Urothelium cell line (cell line): ENCODE data around the gene UVSSA.
A peak's percentile ranks its signal among the peaks of the same experiment; 100 is the strongest.
"Not testable (repeated sequence)": the region's sequence is repeated elsewhere in the genome, so short reads cannot be mapped to it uniquely, and the experiment has no call there.

Source experiments
- DNase-seq: peaks from one replicate; pipeline ENCODE4 v3.0.0; 2011; ENCODE audit warnings: low spot score, mixed read lengths
- FAIRE-seq: peaks from 2 replicates; lab custom pipeline; 2011; peaks lifted over from hg19 to GRCh38; lab: Jason Lieb, UNC

Gene UVSSA

DNA sequence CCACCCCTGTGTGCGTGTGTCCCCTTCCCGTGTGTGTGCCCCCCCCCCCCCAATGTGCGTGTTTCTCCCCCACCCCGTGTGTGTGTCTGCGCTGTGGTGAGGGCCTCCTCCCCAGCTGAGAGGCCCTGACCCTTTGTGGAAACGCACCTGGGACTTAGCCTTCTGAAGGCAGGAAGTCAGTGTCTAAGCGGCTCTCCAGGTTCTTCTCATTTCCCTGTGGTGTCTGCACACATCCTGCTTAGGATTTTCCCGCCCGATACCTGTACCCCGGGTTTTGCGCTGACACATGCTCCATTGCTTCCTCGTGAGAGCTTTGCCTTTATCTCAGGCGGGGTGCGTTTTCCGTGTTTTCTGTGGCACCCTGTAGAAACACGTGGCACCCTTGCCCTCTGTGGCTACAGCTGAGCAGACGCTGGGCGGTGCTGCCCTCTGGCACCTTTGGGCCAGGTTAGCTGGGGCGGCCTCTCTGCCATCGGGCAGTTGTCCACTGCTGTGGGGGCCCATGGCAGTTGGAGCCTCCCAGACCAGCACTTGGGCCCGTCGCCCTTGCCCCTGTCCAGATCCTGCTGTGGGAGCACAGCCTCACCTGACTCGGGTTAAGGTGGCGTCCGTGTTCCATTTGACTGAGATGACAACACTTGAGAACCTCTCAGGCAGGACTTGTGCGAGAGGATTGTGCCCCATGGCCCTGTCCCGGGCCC, 31.0 kb upstream of the UVSSA start:
- FAIRE-seq, result no peak

DNA sequence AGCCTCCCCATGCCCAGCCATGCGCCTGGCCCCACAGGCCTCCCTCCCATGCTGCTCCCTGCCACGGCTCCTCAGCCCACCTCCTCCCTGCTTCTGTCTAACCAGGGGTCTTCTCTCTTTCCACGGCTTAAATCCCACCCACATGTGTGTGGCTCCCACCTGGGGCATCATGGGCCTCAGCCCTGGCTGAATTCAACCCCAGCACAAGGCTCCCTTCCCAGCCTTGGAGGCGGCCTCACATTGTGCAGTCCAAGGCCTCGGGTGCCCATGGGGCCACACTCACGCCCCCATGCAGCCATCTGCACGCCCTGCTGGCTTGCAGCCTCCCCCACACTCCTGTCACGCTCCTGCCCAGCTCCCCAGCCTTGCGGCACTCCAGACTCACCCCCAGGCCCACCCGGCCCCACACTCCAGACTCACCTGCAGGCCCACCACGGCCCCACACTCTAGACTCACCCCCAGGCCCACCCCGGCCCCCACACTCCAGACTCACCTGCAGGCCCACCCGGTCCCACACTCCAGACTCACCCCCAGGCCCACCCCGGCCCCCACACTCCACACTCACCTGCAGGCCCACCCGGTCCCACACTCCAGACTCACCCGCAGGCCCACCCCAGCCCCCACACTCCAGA, 30.4 kb upstream of the UVSSA start:
- DNase-seq (no peak), FAIRE-seq (no peak)

More for the DNA sequence above, 31.0 kb upstream of the UVSSA start:
- DNase-seq, result no peak

GRCh38 chr4:1317177-1318045, 29.6 kb upstream of the UVSSA start:
- DNase-seq (no peak), FAIRE-seq (peak; percentile 84)

GRCh38 chr4:1318046-1318375, 29.0 kb upstream of the UVSSA start:
- FAIRE-seq (no peak), DNase-seq (no peak)

GRCh38 chr4:1318488-1319213, 28.4 kb upstream of the UVSSA start:
- FAIRE-seq, result no peak

DNA sequence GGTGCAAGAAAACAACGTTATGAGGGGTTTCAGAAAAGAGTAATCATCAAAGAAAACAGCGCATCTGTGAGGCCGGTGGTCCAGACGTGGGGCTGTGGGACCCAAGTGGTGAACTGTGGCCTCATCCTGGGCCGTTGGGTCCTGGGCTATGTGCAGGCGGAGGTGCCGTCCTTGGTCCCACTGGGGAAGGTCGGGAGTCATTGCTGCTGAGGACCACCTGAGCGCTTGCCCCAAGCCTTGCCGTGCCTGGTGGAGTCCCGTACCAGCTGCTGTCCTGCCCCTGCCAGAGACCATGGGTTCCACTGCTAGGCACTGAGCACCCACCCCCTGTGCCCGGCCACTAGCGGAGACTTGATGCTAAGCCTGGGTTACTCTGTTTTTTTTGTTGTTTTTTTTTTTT, 25.5 kb upstream of the UVSSA start:
- DNase-seq, result no peak
- no peak for FAIRE-seq

More at GRCh38 chr4:1318488-1319213, 28.4 kb upstream of the UVSSA start:
- DNase-seq, result no peak

DNA sequence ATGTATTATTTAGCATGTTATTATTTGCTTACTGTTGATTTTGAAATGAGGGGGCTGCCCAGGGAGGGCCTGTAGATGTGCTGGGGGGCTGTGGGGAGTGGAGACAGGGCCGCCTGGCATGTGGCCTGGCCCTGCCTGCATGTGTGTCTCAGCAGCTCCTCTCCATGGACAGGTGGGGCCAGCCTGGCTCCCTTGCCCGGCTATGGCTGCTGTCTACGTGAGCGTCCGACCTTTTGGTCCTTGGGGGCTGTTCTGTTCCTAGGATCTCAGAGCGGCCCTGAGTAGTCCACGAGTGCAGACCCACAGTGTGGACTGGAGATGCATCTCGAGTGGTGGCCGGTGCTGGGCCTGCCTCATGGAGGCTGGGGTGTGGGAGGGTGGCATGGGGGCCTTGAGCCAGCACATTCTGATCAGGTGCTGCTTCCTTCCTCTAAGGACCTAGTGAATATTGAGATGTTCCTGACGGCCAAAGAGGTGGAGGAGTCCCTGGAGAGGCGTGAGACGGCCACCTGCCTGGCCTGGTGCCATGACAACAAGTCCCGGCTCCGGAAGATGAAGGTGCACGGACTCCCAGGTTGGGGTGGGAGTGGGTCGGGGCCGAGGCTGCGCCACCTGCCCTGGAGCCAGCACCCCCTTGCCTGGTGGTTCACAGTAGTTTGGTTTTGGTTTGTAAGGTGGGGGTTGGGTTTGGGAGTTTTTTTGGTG, 24.9 kb upstream of the UVSSA start:
- no peak for DNase-seq
- no peak for FAIRE-seq

DNA sequence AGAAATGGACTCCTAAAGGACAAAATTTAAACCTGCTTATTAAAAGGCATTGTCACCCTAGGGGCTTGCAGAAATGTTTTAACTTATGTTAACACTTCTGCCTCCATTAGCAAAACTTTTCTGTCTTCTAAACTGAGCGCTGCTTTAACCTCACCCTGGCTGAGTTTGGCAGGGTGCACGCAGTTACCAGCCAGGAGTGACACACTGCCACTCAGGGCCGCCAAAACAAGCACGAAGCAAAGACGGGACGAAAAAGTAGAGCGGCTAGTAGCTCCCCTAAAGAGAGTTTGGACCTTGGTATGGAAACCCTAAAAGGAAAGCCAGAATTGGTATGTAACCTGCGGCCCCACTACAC, 23.8 kb upstream of the UVSSA start:
- DNase-seq (no peak), FAIRE-seq (no peak)

DNA sequence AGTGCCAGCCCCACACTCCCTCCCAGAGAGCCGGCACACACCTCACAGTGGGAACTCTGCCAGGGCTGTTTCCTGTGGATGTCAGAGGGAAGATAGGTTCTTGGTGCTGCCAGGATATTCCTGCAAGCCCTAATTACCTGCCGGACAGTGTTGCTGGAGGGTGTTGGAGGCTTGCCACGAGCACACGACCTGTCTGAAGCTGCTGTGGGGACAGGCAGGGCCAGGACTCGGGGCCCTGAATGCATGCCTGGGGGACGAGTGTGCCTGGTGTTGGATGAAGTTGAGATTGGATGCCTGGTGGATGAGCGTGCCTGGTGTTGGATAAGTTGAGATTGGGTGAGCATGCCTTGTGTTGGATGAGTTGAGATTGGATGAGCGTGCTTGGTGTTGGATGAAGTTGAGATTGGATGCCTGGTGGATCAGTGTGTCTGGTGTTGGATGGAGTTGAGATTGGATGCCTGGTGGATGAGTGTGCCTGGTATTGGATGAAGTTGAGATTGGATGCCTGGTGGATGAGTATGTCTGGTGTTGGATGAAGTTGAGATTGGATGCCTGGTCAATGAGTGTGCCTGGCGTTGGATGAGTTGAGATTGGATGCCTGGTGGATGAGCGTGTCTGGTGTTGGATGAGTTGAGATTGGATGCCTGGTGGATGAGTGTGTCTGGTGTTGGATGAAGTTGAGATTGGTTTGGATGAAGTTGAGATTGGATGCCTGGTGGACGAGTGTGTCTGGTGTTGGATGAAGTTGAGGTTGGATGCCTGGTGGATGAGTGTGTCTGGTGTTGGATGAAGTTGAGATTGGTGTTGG, 23.2 kb upstream of the UVSSA start:
- peak; percentile 33 for DNase-seq
- peak; percentile 88 for FAIRE-seq

DNA sequence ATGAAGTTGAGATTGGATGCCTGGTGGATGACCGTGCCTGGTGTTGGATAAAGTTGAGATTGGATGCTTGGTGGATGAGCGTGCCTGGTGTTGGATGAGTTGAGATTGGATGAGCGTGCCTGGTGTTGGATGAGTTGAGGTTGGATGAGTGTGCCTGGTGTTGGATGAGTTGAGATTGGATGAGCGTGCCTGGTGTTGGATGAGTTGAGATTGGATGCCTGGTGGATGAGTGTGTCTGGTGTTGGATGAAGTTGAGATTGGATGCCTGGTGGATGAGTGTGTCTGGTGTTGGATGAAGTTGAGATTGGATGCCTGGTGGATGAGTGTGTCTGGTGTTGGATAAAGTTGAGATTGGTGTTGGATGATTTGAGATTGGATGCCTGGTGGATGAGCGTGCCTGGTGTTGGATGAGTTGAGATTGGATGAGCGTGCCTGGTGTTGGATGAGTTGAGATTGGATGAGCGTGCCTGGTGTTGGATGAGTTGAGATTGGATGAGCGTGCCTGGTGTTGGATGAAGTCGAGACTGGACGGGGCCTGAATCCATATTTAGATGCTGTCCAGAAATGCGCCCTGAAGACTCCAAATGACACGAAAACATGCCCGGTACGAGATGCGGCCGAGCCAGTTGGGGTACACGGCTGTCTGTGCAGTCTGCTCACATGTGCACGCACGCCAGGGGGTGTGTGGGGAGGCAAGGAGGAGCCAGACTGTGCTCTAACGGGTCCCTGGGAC, 22.4 kb upstream of the UVSSA start:
- FAIRE-seq, DNase-seq: not testable (repeated sequence)

- DNase-seq (no peak), FAIRE-seq (no peak)
Observed at GRCh38 chr4:1325176-1325480, 21.9 kb upstream of the UVSSA start.

DNA sequence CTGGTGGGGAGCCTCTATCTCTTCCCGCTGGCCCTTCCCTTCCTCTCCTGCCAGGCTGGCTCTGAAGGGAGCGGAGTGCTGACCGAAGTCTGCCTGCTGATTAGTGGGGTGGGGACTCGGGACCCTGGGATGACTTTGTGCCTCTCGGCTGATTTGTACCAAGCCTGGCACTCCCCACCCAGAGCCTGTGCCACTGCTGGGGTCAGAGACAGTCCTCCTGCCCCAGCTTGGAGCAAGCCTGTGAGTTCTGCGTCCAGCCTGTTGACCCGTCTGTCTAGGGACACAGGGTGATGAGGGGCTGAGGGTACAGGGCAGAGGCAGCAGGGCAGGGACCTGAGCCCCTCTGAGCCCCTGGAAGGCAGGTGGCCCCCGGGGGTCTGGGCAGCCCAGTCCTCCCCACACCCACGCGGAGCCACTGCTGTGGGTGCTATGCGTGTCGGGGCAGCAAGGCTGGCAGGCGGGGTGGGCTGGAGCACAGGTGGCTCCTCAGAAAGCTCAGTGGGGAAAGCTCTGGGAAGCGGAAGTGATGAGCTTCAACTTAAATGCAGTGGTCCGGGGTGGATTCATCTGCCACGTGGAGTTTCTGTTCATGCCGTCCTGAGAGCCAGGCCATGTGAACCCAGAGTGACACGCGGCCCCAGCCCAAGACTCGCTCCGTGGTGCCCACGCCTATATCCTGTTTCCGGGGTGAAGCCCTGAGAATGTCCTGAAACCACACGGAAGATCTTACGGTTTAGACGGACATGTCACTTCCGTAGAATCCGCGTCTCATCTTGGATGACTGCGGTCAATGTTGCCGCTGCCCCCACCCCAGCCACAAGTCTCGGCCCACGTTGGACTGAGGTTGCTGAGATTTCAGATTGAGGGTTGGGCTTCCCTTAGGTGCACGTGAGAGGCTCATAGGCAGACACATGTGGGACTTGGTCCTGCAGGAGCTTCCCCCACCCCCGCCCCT, 21.1 kb upstream of the UVSSA start:
- FAIRE-seq, result no peak
- no peak for DNase-seq

DNA sequence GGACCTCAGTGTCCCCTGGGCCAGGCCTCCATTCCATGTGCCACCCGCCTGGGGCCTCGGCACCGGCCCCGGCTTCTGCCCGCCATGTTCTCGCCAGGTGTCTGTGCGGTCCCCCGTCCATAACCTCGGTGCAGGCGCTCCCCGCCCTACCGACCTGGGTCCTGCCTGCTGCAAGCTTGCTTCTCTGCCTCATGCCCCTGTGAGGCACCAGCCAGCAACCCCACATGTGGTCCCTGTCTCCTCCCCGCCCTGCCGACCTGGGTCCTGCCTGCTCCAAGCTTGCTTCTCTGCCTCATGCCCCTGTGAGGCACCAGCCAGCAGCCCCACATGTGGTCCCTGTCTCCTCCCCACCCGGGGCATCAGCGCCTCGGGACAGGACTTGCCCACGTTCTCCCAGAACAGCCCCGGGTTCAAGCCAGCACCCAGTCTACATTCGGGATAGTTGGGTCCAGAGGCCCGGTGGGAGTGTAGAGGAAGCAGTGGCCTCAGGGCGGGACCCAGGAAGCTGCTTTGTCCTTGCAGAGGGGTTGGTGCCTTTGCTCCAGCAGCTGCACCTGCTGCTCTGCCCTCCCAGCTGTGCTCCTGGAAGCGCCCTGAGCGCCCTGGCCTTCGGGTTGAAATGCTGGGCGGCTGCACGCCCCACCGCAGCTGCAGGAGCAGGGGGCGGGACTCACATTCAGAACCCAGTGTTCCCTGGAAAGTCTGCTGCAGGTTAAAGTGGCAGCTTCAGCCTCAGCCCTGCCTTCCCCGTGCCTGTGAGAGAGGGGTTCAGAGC, 20.1 kb upstream of the UVSSA start:
- no peak for DNase-seq
- FAIRE-seq, result no peak

GRCh38 chr4:1327526-1328266, 19.3 kb upstream of the UVSSA start:
- no peak for FAIRE-seq

GRCh38 chr4:1328267-1329155, 18.5 kb upstream of the UVSSA start:
- FAIRE-seq, result no peak
- no peak for DNase-seq

More at GRCh38 chr4:1327526-1328266, 19.3 kb upstream of the UVSSA start:
- no peak for DNase-seq
